HAP-1 (cell line): ENCODE measurements around the gene EVPL.
"Not testable (repeated sequence)": the region's sequence is repeated elsewhere in the genome, so short reads cannot be mapped to it uniquely, and the experiment has no call there.

ENCODE experiments used
- DNase-seq, 2 experiments: peaks; one replicate each; pipeline ENCODE4 v3.0.0-alpha.2; 2016 to 2020; ENCODE audit warnings: low spot score in 2 of 2
- H3K27me3 ChIP-seq: fragments of 250-450 bp; sonication (Bioruptor Pico); 2 replicates; pipeline ENCODE4 v1.5.1; 2020; ENCODE audit warnings: low read depth, mild to moderate bottlenecking, moderate library complexity
- H3K36me3 ChIP-seq: fragments of 250-450 bp; sonication (Bioruptor Pico); replicated peaks from 2 replicates; pipeline ENCODE4 v1.5.1; 2020; ENCODE audit warnings: mild to moderate bottlenecking
- H3K4me1 ChIP-seq: fragments of 250-450 bp; sonication (Bioruptor Pico); 2 replicates; pipeline ENCODE4 v1.5.1; 2020; ENCODE audit warnings: mild to moderate bottlenecking
- H3K4me3 ChIP-seq: fragments of 250-450 bp; sonication (Bioruptor Pico); 2 replicates; pipeline ENCODE4 v1.5.1; 2020; ENCODE audit warnings: mild to moderate bottlenecking, moderate library complexity
- H3K9me3 ChIP-seq: fragments of 250-450 bp; sonication (Bioruptor Pico); 2 replicates; pipeline ENCODE4 v1.5.1; 2020; ENCODE audit warnings: mild to moderate bottlenecking, moderate library complexity
- in situ Hi-C: fragments of 300-500 bp; cut with MboI; formaldehyde crosslinking; loops from 3 replicates; pipeline ENCODE4 v1.14.3; 2020; ENCODE audit warnings: low sequenced_read_pairs, inconsistent platforms, mixed read lengths

The EVPL gene

GRCh38 chr17:76027159-76027839 is at the start of gene EVPL:
TSS of gene EVPL (minus strand) at chr17:76027306. CDS start at chr17:76027198, 108 bp downstream.
- Histone ChIP-seq H3K36me3 (no peaks in the 10 kb centered on the region), H3K4me1 (no peaks in the 10 kb centered on the region), H3K27me3 (no peaks in the 10 kb centered on the region), H3K4me3 (no peak within 1 kb of the TSS), H3K9me3 (no peaks in the 10 kb centered on the region)
- DNase-seq, result no peak
- in situ Hi-C loops, result no loop called here

- H3K4me3 ChIP-seq, result no peak overlapping the region
- in situ Hi-C loops, result no loop called here
- no peaks in the 10 kb centered on the region for H3K9me3 ChIP-seq
- peaks cover 2% of the 10 kb centered on the region for H3K4me1 ChIP-seq
- H3K36me3 ChIP-seq, result no peaks in the 10 kb centered on the region
- peaks cover 20% of the 10 kb centered on the region for H3K27me3 ChIP-seq
- DNase-seq, result no peak
Measured at GRCh38 chr17:76076146-76076764, 49.1 kb upstream of the EVPL start.

GRCh38 chr17:76075364-76076145 is 48.4 kb upstream of the EVPL start:
- no peaks in the 10 kb centered on the region for H3K9me3 ChIP-seq
- peaks cover 20% of the 10 kb centered on the region for H3K27me3 ChIP-seq
- in situ Hi-C loops, result no loop called here
- H3K4me1 ChIP-seq, result peaks cover 8% of the 10 kb centered on the region
- no peaks in the 10 kb centered on the region for H3K36me3 ChIP-seq
- H3K4me3 ChIP-seq, result no peak overlapping the region
- no peak for DNase-seq

GRCh38 chr17:76074390-76075363 is 47.6 kb upstream of the EVPL start, which contains the start of gene GALR2:
TSS of gene GALR2 (plus strand) at chr17:76074781. CDS start at chr17:76074884, 103 bp downstream.
- Histone ChIP-seq H3K9me3 (no peaks in the 10 kb centered on the region), H3K4me1 (peaks cover 8% of the 10 kb centered on the region), H3K4me3 (no peak within 1 kb of the TSS), H3K27me3 (peaks cover 13% of the 10 kb centered on the region), H3K36me3 (no peaks in the 10 kb centered on the region)
- in situ Hi-C loops, result no loop called here
- no peak for DNase-seq

GRCh38 chr17:76072148-76072858 is 45.2 kb upstream of the EVPL start, which contains the start of gene SRP68:
TSS of gene SRP68 (minus strand) at chr17:76072517. CDS start at chr17:76072491, 26 bp downstream.
- Histone ChIP-seq H3K36me3 (peaks cover 7% of the 10 kb centered on the region), H3K4me3 (peak within 1 kb of the TSS; percentile 64), H3K9me3 (no peaks in the 10 kb centered on the region), H3K4me1 (peaks cover 8% of the 10 kb centered on the region), H3K27me3 (no peaks in the 10 kb centered on the region; the same call in 1 of the 2 replicates)
- peak; percentile 91 to 96 for DNase-seq
- in situ Hi-C loops, result no loop called here

GRCh38 chr17:76071531-76072147 is 44.5 kb upstream of the EVPL start:
- Histone ChIP-seq H3K27me3 (no peaks in the 10 kb centered on the region; the same call in 1 of the 2 replicates), H3K36me3 (peaks cover 14% of the 10 kb centered on the region), H3K4me1 (peaks cover 8% of the 10 kb centered on the region), H3K9me3 (no peaks in the 10 kb centered on the region), H3K4me3 (peak overlapping the region; percentile 64)
- in situ Hi-C loops, result no loop called here
- no peak for DNase-seq

GRCh38 chr17:76065775-76066174 is 38.7 kb upstream of the EVPL start:
- in situ Hi-C loops, result no loop called here
- Histone ChIP-seq H3K4me3 (no peak overlapping the region), H3K4me1 (peaks cover under 1% of the 10 kb centered on the region), H3K9me3 (no peaks in the 10 kb centered on the region), H3K27me3 (no peaks in the 10 kb centered on the region), H3K36me3 (peaks cover 62% of the 10 kb centered on the region)
- DNase-seq, result peak in 1 of 2 experiments; percentile 50

- Histone ChIP-seq H3K4me3 (no peak overlapping the region), H3K27me3 (no peaks in the 10 kb centered on the region), H3K4me1 (no peaks in the 10 kb centered on the region; the same call in 1 of the 2 replicates), H3K9me3 (no peaks in the 10 kb centered on the region), H3K36me3 (peaks cover 73% of the 10 kb centered on the region)
- no peak for DNase-seq
- in situ Hi-C loops, result no loop called here
Measured at GRCh38 chr17:76063875-76064546, 36.9 kb upstream of the EVPL start.

- H3K36me3 ChIP-seq, result peaks cover 70% of the 10 kb centered on the region
- H3K9me3 ChIP-seq, DNase-seq, in situ Hi-C loops, H3K4me3 ChIP-seq, H3K27me3 ChIP-seq, H3K4me1 ChIP-seq: not testable (repeated sequence)
Measured at GRCh38 chr17:76058264-76058663, 31.2 kb upstream of the EVPL start.

- H3K9me3 ChIP-seq, result no peaks in the 10 kb centered on the region
- in situ Hi-C loops, result no loop called here
- H3K4me1 ChIP-seq, result no peaks in the 10 kb centered on the region
- DNase-seq, result no peak
- H3K4me3 ChIP-seq, result no peak overlapping the region
- no peaks in the 10 kb centered on the region for H3K27me3 ChIP-seq
- peaks cover 65% of the 10 kb centered on the region for H3K36me3 ChIP-seq
Measured at GRCh38 chr17:76056882-76057281, 29.8 kb upstream of the EVPL start.

- no peak overlapping the region for H3K4me3 ChIP-seq
- no peaks in the 10 kb centered on the region for H3K9me3 ChIP-seq
- H3K4me1 ChIP-seq, result no peaks in the 10 kb centered on the region
- H3K27me3 ChIP-seq, result no peaks in the 10 kb centered on the region
- in situ Hi-C loops, result no loop called here
- no peak for DNase-seq
- peaks cover 68% of the 10 kb centered on the region for H3K36me3 ChIP-seq
Measured at GRCh38 chr17:76054112-76054476, 27.0 kb upstream of the EVPL start.
